Activated CD4-positive, alpha-beta T cell treated with anti-CD3 and anti-CD28 coated beads, Interleukin-10, Interleukin-2, amounts not matched to agents 100 ng/mL and 50 ng/mL, durations not matched to agents 16 hours and 8 hours (primary cell): ENCODE data around the gene AQP3.
"Not testable (repeated sequence)": the region's sequence is repeated elsewhere in the genome, so short reads cannot be mapped to it uniquely, and the experiment has no call there.

Experiments
- DNase-seq: peaks from one replicate; pipeline ENCODE4 v3.0.0-alpha.2; 2020

AQP3 gene

DNA sequence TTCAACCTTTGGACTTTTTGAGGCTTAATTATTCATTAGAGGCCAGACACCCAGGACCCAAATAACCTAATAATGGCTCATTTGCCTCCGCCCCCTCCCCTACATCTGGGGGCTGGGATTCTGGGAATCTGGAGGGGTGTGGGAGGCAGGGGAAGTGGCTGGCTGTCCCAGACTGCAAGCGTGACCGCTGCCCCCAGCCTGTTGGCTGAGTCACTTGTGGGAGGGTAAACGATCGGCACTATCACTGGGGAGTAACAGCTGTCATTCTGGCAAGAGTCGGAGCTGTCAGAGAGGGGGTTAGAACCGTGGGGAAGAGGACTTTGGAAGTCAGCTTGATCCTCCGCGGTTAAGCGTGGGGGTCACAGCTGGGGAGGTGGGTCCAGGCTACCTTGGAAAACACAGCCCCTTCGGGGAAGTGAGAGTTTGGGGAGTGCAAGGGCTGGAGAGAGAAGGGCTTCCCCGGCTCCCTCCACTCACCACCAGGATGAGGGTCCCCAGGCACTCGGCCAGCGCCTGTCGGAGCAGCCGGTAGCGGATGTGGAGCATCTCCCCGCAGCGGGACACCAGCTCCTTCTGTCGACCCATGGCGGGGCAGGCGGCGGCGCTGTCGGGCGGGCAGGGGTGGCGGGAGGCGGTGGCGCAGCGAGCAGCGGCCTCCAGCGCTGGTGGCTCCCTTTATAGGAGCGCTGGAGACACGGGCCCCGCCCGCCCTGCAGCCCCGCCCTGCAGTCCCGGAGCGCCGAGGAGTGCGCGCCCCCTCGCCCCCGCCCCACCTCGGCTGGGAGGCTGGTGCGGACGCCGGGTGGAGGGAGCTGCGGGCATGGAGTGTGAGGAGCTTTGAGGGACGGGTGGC is at the start of gene AQP3:
AQP3 (minus strand) TSS at position 648 of the 853 bp plus-strand sequence; CDS start at position 585, 63 bp downstream.
- DNase-seq: peak; percentile 80

DNA sequence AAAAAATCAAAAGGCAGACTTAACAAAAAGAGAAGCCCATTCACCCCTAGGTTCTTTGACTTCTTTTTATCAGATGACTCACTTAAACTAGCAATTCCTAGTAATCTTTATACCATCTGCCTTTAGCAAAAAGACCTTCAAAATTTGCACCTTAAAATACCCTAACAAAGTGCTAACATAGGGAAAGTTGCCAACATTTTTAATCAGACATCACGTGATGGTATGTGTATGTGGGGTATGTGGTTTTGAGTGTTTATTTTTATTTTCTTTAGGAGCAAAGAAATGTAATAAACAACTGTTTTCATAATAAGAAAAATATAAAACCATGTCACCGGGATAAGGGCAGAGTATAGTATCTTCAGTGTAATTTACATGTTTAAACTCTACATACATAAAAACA is 46.4 kb upstream of the AQP3 start:
- not testable (repeated sequence) for DNase-seq

DNA sequence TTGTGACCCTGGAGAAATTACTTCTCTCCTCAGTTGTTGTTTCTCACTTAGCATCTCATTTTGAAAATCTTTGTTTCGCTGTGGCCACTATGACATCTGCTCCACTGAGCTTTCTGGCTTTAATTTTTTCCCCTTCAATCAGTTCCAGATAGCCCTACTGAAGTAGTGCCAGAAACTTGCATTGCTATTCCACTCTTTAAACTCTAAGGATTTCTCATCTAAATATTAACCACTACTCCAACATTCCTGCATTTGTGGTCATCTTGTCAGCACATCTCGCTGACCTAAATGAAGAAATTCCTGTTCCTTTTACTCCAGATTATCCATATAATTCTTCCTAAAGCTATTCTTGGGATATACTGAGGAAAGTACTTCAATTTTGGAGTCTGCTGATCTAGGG is 41.7 kb upstream of the AQP3 start:
- DNase-seq: no peak

DNA sequence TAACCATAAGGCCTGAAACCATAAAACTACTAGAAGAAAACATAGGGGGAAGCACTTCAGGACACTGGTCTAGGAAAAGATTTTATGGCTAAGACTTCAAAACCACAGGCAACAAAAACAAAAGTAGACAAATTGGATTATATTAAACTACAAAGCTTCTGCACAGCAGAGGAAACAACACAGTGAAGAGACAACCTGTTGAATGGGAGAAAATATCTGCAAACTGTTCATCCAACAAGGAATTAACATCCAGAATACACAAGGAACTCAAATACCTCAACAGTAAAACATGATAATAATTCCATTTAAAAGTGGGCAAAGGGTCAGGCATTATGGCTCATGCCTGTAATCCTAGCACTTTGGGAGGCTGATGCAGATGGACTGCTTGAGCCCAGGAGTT is 37.9 kb upstream of the AQP3 start:
- not testable (repeated sequence) for DNase-seq

DNA sequence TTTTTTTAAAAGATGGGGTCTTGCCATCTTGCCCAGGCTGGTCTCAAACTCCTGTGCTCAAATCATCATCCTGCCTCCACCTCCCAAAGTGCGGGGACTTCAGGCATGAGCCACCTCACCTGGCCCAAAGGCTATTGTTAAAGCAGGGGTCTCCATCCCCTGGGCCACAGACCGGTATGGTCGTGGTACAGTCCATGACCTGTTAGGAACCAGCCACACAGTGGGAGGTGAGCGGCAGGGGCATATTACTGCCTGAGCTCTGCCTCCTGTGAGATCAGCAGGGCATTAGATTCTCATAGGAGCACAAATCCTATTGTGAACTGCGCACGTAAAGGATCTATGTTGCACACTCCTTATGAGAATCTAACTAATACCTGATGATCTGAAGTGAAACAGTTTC is 33.6 kb upstream of the AQP3 start:
- no peak for DNase-seq

DNA sequence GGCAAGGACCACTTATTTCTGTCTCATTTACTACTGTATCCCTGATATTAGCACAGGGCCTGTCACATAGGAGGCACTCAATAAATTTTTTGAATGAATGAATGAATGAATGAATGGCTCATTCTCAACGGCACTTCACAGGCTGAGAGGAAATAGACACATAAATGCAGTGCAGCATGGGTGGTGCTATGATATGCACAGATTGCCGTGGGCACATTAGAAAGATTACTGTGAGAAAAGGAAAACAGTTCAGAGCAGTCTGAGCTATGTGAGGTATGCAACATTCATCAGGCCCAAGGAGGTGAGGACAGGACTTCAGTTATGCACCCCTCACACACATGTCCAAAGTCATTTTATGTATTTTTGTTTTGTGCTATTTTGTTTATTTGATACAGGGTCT is 32.7 kb upstream of the AQP3 start:
- no peak for DNase-seq

DNA sequence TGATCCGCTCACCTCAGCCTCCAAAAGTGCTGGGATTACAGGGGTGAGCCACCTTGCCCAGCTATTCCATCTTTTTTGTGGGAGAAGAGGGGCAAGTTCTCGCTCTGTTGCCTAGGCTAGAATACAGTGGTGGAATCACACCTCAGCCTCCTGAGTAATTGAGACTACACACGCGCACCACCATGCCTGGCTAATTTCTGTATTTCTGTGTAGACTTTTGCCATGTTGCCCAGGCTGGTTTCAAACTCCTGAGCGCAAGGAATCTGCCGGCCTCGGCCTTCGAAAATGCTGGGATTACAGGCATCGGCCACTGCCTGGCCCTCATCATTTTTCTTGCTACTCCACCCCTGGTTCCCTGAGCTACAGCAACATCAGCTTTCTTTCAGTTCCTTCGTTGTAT is 29.1 kb upstream of the AQP3 start:
- DNase-seq: no peak

DNA sequence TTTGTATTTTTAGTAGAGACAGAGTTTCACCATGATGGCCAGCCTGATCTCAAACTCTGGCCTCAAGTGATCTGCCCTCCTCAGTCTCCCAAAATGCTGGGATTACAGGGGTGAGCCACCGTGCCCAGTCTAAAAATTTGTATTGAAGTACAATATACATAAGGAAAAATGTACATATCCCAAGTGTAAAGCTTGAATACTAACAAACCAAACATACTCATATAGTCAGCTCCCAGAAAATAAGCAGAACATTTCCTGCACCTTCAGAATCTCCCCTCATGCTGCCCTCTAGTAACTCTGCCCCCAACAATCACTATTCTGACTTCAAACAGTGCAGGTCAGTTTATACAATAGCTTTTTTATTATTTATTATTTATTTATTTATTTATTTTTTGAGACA is 28.0 kb upstream of the AQP3 start:
- DNase-seq: no peak

DNA sequence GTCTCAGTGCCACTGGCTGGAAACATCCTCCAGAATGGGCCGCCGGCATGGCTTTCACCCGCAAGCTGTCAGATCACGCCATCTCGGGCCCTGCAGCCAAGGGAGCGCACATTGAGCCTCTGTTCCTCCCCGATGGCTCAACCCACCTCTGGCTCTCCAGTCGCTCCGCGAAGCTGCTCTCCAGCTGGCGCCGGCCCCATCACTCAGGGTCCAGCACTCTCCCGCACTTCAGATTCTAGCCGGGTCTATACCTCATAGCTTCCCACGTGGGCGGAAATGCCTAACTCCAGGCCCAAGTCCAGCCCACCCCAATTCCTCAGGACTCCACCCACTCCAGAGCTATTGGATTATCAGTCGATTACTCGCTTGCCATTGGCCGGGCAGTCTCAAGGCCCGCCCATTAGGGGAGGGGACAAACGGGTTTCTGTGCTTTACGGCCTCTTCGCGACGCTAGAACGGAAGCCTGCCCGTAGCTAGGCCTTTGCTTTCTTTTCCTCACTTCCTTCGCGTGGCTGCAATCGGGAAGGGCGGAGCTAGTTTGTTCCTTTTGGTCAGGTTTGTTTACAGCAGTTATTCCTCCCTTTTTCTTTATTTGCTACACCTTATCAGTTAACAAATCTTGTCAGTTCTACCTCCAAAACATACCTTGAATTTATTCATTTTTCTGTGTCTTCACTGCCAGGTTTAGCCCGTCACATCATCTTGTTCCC is 26.4 kb upstream of the AQP3 start, which contains the start of gene NOL6:
NOL6 (minus strand) TSS at position 282 of the 710 bp plus-strand sequence; CDS start at position 200, 82 bp downstream.
- peak; percentile 100 for DNase-seq

DNA sequence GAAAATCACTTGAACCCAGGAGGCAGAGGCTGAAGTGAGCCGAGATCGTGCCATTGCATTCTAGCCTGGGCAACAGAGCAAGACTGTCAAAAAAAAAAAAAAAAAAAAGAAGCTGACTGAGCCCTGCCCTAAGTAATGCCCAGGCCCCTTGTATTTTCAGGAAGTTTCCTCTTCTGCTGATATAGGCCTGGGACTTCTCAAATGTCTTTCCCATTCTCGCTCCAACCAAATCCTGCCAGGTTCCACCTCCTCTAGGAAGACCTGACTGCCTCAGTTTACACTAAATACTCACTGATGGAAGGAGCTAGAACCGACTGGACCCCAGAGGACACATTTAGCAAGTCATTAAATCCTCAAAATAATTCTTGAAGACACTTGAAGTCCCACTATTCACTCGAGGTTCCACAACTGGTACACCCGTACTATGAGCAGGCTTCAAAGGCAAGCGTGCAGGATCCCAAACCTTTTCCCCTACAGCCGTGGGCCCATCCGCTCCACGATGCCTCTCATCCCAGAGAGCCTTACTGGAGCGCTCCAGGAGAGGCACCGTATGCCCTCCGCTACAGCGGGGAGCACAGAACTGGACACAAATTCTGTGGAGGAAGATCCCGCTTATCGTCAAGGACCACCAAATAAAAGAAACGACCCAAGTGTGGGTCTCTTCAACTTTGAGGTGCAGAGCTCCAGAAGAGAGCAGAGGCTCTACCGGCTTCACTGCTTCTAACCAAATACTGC is 25.7 kb upstream of the AQP3 start:
- no peak for DNase-seq

DNA sequence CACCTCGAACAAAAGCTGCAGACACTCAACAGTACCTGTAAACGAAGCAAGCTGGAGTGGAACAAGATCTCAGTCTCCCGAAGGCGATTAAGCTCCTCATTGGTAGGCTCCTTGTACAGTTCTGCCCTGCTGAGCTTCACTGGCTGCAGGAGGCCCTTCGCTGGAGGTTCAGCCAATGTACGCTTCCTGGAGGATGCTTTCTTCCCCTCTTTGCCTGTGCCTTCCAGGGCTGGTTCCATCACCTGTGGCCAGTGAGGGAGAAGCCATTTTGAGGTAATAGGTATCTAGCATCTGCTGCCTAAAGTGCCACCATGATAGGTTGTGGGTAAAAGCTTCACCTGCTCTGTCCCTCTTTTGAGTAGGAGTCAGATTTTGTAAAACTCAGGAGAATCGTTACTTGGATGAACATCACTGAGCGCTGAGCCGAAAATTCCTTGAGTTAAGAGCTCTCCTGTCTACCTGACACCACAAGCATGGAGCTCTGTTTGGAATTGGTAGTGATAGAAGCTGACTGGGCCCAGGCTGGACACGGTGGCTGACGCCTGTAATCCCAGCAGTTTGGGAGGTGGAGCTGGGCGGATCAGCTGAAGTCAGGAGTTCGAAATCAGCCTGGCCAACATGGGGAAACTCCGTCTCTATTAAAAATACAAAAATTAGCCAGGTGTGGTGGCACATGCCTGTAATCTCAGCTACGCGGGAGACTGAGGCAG is 24.9 kb upstream of the AQP3 start:
- no peak for DNase-seq

DNA sequence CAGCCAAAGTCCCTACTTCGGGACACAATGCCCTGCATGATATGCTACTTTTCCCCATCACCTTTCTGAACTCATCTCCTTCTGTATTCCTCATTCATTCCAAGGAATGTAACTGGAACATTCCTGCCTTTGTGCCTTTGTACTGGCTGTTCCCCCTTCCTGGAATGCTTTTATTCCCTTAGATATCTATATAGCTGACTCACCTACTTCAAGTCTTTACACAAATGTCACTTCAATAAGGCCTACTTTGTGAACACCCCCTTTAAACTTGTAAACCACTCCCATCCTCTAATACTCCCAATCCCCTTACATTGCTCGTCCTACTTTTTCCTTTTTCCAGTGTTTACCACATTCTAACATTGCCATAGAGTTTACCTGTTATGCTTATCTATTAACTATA is 24.0 kb upstream of the AQP3 start:
- DNase-seq: no peak

DNA sequence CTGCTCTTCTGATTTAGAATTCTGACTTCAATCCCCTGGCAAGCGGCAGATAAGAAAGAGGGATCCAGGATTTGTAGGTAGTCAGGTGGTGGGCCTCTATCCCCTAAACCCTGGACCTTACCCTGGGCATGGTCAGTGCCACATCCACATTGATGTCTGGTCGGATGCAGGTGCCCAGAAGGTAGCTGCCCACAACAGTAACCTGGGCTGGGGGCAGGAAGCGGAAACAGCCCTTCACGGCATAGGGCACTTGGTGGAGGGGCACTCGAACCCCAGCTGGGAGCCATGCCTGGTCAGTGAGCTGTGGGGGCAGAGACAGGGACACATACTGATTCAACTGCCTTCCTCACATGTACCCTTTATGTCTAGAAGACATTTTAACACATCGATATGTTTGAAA is 22.5 kb upstream of the AQP3 start:
- DNase-seq: no peak

DNA sequence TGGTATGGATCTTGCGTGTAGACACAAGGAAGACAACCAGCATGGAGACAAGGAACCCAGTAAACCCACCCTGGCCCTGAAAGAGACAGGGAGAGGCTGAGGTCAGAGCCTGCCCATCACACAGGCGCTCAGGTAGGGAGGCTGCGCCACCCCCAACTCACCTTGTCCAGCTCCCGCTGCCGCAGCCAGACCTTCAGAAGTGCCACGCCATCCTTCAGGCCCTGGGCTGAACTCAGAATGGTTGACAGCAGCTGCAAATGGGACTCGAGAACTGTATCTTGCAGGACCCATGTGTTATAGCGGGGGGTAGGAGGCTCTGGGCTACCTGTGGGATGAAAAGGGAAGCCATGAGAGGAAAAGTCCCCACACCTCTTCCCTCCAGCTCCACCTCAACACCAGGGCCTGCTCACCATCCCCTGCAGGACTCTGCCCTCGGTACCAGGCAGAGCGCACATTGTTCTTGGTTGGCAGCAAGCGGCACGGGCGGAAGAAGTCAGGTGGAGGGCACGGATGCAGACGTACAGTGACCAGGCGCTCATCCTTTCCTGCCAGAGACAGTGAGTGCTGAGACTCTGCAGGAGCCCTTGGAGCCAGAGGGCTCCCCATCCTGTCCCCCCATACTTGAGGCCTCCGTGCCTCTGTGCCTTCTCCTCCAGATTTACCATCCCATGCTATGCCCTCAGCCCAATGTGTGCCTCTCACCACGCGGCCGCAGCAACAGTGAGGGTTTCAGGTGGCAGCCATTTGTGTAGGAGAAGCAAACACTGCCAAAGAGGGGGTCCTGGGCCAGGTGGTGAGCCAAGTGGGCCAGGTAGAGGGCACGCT is 21.6 kb upstream of the AQP3 start:
- DNase-seq: no peak

DNA sequence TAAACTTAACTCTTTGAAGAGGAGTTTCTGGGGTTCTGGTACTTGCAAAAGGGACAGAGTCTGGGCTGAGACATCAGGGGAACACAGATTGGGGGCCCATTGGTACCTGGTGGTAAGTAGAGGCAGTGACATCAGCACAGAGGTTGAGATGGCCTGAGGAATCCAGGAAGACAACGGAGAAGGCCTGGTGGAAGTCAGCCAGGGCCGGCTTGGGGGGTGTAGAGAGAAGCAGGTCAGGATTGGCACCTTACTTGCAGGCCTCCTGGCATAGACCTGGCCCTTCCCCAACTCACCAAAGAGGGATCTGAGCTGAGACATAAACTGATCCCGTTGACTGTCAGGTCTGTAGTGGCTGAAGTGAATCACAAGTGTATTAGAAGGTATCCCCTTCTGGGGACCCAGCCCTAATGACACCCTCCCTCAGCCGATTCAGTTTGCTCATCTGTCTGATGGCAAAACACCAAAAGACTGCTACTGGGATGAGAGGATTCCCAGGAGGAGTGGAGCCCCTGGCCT is 20.9 kb upstream of the AQP3 start:
- no peak for DNase-seq

DNA sequence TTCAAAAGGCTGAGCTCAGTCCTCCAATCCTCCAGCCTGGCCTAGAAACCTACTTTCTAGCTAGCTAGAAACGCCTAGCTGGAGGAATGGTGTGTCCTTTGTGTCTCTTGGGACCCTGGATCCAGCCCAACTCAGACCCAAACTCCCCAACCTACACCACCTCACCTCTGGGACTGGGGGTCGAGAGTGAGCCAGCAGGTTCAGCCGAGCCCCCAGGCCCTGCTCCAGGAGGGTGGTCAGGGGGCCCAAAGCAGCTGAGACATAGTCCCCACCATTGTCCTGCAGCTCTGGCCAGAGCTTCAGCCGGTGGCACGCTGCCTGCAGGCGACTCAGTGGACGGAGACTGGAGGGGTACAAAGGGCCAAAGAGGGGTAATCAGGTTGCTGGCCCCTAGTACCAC is 20.1 kb upstream of the AQP3 start:
- DNase-seq: no peak

DNA sequence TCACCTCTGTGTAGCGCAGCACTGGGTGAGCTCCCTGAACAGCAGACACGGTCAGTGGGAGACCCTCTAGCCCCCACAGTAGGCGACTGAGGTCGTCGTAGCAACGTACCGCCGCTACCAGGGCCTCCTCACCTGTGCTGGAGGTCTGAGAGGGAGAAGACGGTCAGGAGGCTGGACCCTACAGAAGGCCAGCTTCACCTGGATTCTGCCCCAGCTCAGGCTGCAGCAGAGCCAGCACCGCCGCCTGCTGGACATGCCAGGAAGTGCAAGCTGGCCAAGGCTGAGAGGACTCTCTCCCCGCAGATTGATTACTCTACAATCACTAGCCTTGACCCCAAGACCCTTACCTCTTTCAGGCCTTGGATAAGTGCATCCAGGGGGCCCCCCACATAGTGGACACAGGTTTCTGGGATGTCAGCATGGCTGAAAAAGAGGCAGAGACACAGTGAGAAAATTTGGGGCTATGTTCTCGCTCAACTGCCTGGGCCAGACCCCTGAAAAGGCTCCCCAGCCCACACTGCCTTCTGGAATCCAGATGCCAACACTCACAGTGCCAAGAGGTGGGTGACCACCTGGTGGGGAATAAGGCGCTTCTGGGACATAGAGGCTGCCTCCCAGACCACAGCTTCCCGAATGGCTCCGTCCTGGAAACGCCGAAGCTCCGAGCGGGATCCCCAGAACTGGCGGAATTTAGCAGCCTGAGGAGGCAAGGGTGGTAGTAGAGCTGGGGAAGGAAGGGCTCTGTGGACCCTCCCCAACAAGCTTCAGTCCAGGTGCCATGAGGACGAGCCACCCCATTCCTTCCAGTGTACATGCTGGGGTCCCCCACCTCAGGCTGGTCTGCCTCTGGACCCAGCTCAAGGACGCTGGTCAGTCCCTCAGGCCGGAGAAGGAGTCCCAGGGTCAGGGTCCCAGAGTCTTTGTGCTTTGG is 19.4 kb upstream of the AQP3 start:
- DNase-seq: peak; percentile 75

DNA sequence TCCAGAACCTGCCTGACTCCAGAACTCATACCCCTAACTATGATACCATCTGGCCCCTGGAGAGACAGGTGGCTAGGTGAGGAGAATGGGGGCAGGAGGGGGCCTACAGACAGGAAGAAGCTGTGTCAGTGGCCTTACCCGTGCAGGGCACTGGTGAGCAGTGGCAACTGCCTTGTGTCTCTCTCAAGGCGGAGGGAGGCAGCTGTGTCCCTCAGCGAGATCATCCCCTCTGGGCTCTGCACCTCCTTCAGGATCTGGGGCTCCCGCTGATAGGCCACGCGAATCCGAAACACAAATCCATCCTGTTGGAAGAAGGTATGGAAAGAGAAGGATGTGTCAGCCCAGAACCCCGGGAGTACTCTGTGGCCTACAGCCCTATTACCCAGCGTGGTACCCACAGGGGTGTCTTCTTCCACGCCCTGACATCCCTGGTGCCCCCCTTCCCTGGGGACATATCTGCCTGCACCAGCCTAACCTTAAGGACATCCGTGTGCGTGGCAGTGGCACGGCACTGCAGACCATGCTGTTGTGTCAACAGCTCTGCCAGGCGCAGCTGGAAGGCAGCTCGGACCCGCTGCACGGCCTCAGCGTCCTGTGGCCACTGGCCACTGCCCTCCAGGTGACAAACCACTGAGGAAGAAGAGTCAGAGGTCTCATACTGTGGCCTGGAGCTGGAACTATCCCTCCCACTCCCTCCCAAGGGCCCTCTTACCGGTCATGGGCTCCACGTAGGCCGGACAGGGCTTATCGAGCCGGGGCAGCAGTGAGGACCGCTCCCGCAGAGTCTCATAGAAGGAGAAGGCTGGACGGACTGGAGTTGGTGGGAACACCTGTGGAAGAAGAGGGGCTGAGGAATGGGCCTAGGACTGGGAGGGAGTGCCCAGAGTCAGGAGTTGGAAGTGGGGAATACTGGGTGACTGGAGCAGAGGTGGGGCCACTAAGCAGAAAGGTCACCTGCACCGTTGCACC is 18.5 kb upstream of the AQP3 start:
- DNase-seq: no peak

DNA sequence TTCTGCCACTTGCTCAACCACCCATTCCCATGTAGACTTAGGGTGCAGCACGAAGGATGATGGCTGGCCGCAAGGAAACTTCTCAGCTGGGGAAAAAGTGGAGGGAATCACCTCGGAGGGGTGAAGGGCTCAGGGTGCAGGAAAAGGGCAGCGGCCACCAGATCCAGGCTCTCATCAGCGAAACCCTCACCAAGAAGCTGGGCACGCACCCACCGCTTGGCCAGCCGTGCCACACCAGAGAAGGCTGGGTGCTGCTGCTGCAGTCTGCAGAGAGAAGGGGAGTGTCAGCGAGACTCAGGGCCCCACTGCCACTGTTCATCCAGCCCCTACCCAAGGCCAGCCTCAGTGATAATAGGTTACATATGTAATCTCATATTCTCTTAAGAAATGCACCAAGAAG is 17.7 kb upstream of the AQP3 start:
- DNase-seq: no peak
